HFF-Myc (cell line): ENCODE data around the gene INSM2.

Experiments
- DNase-seq: peaks from one replicate; pipeline ENCODE4 v3.0.0-alpha.2; 2011; ENCODE audit warnings: low read depth; ENCODE audit errors: extremely low read depth
- H3K4me3 ChIP-seq: replicated peaks from 2 replicates; pipeline ENCODE4 v1.5.1; 2011; ENCODE audit warnings: low read depth, mild to moderate bottlenecking, control low read depth, low read length
- TF ChIP-seq, protein P1 (sequence below): IDR thresholded peaks from 2 replicates; pipeline ENCODE4 v1.5.1; 2012; ENCODE audit warnings: mild to moderate bottlenecking, low read depth, low read length, control low read depth; ENCODE audit errors: missing control alignments

Gene INSM2, protein sequence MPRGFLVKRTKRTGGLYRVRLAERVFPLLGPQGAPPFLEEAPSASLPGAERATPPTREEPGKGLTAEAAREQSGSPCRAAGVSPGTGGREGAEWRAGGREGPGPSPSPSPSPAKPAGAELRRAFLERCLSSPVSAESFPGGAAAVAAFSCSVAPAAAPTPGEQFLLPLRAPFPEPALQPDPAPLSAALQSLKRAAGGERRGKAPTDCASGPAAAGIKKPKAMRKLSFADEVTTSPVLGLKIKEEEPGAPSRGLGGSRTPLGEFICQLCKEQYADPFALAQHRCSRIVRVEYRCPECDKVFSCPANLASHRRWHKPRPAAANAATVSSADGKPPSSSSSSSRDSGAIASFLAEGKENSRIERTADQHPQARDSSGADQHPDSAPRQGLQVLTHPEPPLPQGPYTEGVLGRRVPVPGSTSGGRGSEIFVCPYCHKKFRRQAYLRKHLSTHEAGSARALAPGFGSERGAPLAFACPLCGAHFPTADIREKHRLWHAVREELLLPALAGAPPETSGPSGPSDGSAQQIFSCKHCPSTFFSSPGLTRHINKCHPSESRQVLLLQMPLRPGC

DNA sequence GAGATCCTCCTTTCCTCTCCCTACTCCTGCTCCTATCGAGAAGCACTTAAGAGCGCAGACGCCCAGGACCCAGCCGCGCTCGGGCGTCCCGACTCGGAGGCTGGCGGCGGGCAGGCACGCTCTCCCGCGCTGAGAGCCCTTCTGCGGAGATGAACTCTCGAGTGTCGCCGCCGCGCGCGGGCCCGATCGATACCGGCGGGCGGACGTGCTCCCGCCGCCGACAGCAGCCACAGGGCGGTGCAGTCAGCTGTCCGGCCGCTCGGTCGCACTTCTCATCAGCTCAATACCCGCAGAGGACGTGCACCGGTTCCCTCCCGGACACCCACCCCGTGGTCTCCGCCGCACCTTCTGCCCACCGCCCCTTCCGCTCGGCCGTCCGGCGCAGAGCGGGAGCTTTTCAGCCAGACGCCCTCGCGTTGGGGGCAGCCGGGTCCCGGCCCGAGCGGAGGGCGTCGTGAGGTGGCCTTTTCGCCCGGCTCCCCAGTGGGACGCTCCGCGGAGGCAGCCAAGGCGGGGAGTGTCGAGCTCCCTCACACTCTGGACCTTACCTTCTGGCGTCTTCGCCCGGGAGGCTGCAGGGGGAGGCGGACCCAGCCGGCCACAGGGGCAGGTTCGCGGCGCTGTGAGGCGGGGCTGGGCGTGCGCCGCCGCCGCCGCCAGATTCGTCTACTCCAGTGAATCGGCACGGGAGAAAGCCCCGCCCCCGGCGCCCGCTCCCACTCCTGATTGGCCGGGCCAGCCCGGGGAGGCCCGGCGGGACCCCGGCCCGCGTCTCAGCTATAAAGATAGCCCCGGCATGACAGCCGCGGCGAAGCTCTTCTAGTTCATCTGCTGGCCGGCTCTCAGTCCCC lies at the start of gene INSM2:
INSM2 (plus strand) TSS at position 808 of the 851 bp plus-strand sequence. CDS start 89 bp downstream, outside the sequence.
- peak within 1 kb of the TSS; percentile 49 for H3K4me3 ChIP-seq
- TF ChIP-seq, protein P1, sequence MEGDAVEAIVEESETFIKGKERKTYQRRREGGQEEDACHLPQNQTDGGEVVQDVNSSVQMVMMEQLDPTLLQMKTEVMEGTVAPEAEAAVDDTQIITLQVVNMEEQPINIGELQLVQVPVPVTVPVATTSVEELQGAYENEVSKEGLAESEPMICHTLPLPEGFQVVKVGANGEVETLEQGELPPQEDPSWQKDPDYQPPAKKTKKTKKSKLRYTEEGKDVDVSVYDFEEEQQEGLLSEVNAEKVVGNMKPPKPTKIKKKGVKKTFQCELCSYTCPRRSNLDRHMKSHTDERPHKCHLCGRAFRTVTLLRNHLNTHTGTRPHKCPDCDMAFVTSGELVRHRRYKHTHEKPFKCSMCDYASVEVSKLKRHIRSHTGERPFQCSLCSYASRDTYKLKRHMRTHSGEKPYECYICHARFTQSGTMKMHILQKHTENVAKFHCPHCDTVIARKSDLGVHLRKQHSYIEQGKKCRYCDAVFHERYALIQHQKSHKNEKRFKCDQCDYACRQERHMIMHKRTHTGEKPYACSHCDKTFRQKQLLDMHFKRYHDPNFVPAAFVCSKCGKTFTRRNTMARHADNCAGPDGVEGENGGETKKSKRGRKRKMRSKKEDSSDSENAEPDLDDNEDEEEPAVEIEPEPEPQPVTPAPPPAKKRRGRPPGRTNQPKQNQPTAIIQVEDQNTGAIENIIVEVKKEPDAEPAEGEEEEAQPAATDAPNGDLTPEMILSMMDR, result no peak
- no peak for DNase-seq

DNA sequence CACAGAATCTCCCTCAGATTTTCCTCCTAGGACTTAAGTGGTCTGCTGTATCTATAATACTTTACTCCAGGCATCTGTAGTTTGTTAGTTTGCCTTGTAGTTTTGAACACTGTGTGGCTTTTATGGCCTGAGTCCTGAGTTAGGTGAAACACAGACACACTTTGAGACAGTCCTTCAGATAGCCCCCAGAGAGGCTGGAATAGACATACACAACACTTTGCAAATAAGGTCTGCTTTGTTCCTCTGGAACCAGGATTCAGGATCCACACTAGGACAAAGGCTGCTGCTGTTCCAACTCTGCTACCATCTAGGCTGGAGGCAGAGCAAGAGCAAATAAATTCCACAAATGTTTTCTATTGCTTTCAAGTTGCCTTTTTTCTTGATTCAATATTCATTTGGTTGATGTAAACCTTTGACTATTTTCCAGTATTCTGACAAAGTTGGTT lies 41.4 kb upstream of the INSM2 start:
- TF ChIP-seq, protein P1, result no peak
- no peak for DNase-seq
- no peak overlapping the region for H3K4me3 ChIP-seq

DNA sequence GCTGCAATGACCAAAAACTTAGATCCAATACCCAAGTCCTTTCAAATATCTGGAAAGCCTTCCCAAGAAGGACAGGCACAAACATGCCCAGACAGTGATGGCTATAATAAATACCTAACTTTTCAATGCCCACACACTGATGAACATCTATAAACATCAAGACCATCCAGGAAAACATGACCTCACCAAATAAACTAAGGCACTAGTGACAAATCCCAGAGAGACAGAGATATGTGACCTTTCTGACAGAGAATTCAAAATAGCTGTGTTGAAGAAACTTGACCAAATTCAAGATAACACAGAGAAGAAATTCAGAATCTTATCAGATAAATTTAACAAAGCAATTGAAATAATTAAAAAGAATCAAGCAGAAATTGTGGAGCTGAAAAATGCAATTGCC lies 38.7 kb upstream of the INSM2 start:
- no peak overlapping the region for H3K4me3 ChIP-seq
- no peak for DNase-seq

DNA sequence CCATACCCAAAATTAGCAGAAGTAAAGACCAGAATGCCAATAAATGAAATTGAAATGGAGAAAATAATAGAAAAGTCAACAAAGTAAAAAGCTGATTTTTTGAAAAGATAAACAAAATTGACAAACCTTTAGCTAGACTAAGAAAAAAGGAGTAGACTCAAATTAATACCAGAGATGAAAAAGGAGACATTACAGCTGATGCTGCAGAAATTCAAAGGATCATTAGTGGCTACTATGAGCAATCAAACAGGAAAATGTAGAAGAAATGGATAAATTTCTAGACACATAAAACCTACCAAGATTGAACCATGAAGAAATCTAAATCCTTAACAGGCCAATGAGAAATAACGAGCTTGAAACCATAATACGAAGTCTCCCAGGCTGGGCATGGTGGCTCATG lies 34.8 kb upstream of the INSM2 start:
- no peak for DNase-seq
- TF ChIP-seq, protein P1, result no peak
- H3K4me3 ChIP-seq, result no peak overlapping the region

More for the DNA sequence above, 38.7 kb upstream of the INSM2 start:
- TF ChIP-seq, protein P1, result no peak

DNA sequence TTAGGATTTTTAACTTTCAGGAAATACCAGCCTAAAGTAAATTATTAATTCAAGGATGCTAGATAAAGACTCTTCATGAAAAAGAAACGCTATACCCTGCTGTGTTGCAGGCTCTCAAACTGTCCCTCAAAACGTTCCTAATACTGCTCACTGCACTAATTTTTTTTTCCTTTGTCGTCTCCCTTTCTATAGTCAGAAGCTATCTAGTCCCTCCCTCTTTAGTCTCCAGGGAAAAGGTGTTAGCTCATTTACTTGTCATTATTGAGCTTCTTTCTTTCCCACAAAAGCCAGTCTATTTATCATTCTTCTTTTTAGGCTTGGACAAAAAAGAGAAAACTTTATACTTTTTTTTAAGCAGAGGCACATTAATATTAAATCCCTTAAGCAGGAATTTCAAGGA lies 30.3 kb upstream of the INSM2 start:
- DNase-seq, result no peak

DNA sequence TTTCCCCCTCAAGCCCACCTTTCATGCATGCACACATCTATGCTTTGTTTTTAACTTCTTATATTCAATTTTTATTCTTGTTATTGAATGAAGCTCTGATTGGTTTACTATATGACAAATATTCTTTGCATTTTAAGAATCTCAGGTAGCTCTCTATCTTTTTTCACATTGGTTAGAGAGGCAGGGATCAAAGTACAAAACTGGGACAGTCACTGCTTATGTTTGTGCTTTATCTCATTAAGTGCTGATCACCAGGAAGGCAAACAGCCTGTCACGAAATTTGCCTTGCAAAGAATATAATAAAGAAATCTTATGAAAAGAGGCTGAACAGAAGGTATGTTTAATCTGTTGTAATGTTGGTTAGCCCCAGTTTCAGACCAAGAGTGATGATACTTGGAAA lies 29.7 kb upstream of the INSM2 start:
- DNase-seq, result no peak
- TF ChIP-seq, protein P1, result no peak
- no peak overlapping the region for H3K4me3 ChIP-seq

More for the DNA sequence above, 30.3 kb upstream of the INSM2 start:
- H3K4me3 ChIP-seq, result no peak overlapping the region
- TF ChIP-seq, protein P1, result no peak
